SK-N-SH (cell line): ENCODE data around the gene BBS9.

Source experiments
- CTCF ChIP-seq: fragments of 200-600 bp; sonication (generic); IDR thresholded peaks from 2 replicates; pipeline ENCODE4 v1.6.1; 2017; ENCODE audit warnings: antibody characterized with exemption, mild to moderate bottlenecking, moderate library complexity
- NFIC ChIP-seq: IDR thresholded peaks from 2 replicates; pipeline ENCODE4 v1.4.0; 2012; ENCODE audit warnings: borderline replicate concordance
- TF ChIP-seq, protein P1 (sequence below): IDR thresholded peaks from 2 replicates; pipeline ENCODE4; 2012

DNA sequence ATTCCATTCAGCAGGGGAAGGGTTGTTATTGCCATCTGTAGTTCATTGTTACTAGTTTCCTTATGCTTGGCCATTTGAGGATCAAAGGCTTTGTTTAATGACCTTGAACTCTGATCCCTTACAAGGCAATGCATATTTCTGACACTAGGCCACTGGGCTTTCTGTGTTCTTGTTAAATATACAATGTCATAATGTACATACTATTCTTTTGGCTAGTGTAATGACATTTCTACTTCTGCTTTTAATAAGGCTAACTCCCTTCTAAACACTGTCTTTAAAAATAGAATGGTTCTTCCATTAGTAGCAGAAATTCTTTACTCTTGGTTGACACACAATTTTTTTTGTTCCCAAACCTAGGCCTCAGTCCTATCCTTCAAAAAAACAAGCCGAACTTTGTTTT is 86.6 kb downstream of the BBS9 start:
- no peak for TF ChIP-seq CTCF
- TF ChIP-seq, protein P1, sequence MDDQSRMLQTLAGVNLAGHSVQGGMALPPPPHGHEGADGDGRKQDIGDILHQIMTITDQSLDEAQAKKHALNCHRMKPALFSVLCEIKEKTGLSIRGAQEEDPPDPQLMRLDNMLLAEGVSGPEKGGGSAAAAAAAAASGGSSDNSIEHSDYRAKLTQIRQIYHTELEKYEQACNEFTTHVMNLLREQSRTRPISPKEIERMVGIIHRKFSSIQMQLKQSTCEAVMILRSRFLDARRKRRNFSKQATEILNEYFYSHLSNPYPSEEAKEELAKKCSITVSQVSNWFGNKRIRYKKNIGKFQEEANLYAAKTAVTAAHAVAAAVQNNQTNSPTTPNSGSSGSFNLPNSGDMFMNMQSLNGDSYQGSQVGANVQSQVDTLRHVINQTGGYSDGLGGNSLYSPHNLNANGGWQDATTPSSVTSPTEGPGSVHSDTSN: no peak
- no peak for TF ChIP-seq NFIC
